Gastrocnemius medialis (tissue), 4 donors: ENCODE data around the gene LARP4.

Experiments used
- POLR2A ChIP-seq, 2 donors: fragments of 450-650 bp; IDR thresholded peaks; one replicate each; pipeline ENCODE4 v1.6.1; 2017; ENCODE audit warnings: antibody characterized with exemption in 2 of 2, mild to moderate bottlenecking in 2 of 2, moderate library complexity in 2 of 2
- TF ChIP-seq, protein P1 (sequence below), 5 experiments: fragments of 450-650 bp in 3 of 5; fragments of 200-600 bp in 2 of 5; sonication (generic) in 2 of 5; IDR thresholded peaks in 4 of 5; conservative IDR thresholded peaks in 1 of 5; 1 replicate in 4 of 5; 2 replicates in 1 of 5; pipeline ENCODE4 v1.5.1; 2016 to 2019; ENCODE audit warnings: antibody characterized with exemption in 5 of 5, mild to moderate bottlenecking in 3 of 5, moderate library complexity in 3 of 5

DNA sequence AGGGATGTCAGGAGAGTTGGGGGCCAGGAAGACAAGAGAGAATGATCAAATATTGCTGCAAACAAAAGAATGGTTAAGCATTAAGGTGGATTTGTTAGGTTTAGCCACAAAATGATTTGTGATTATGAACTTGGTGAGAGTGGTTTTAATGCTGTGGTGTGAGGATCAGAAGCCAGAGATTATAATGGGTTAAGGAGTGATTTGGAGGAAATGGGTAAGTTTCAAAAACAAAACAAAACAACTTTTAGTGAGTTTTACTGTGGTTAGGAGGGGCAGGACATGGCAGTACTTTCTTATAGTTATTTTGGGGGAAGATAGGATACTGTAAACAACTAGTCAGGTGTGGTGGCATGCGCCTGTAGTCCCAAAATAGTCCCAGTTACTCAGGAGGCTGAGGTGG lies 128.1 kb downstream of the LARP4 start:
- TF ChIP-seq, protein P1, sequence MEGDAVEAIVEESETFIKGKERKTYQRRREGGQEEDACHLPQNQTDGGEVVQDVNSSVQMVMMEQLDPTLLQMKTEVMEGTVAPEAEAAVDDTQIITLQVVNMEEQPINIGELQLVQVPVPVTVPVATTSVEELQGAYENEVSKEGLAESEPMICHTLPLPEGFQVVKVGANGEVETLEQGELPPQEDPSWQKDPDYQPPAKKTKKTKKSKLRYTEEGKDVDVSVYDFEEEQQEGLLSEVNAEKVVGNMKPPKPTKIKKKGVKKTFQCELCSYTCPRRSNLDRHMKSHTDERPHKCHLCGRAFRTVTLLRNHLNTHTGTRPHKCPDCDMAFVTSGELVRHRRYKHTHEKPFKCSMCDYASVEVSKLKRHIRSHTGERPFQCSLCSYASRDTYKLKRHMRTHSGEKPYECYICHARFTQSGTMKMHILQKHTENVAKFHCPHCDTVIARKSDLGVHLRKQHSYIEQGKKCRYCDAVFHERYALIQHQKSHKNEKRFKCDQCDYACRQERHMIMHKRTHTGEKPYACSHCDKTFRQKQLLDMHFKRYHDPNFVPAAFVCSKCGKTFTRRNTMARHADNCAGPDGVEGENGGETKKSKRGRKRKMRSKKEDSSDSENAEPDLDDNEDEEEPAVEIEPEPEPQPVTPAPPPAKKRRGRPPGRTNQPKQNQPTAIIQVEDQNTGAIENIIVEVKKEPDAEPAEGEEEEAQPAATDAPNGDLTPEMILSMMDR (IDR thresholded peaks at IDR 0.05 in 4 of 5, conservative IDR thresholded peaks at IDR 0.05 in 1 of 5), result no peak
- TF ChIP-seq POLR2A (IDR thresholded peaks at IDR 0.05), result no peak
